NCI-H1092 (cell line): ENCODE measurements around the gene ACAN.

Source experiments
- DNase-seq: peaks from one replicate; lab custom pipeline; 2025; lab: John Stamatoyannopoulos, UW

The ACAN gene

GRCh38 chr15:88878720-88879184 is 75.5 kb downstream of the ACAN start:
- peak; percentile 1 for DNase-seq

- DNase-seq: no peak
Observed at GRCh38 chr15:88880944-88881740, 77.9 kb downstream of the ACAN start.

GRCh38 chr15:88881775-88882174 is 78.5 kb downstream of the ACAN start:
- no peak for DNase-seq

- DNase-seq: no peak
Observed at GRCh38 chr15:88882785-88883184, 79.5 kb downstream of the ACAN start.

GRCh38 chr15:88887068-88887580 is 83.9 kb downstream of the ACAN start:
- DNase-seq: no peak

- no peak for DNase-seq
Observed at GRCh38 chr15:88888719-88889118, 85.5 kb downstream of the ACAN start.

GRCh38 chr15:88890495-88890894 is 87.3 kb downstream of the ACAN start:
- DNase-seq: no peak

GRCh38 chr15:88891540-88892254 is 88.5 kb downstream of the ACAN start:
- DNase-seq: no peak

- no peak for DNase-seq
Observed at GRCh38 chr15:88894348-88894818, 91.1 kb downstream of the ACAN start.

- DNase-seq: no peak
Observed at GRCh38 chr15:88894819-88895767, 91.9 kb downstream of the ACAN start, which contains the start of gene HAPLN3. Gene HAPLN3, minus strand, starts transcription at chr15:88895544. Its CDS starts 8,246 bp downstream, at chr15:88887298.

- DNase-seq: no peak
Observed at GRCh38 chr15:88896333-88897033, 93.2 kb downstream of the ACAN start.

GRCh38 chr15:88897142-88897455 is 93.9 kb downstream of the ACAN start:
- no peak for DNase-seq

GRCh38 chr15:88897456-88898194 is 94.4 kb downstream of the ACAN start:
- DNase-seq: peak; percentile 1

GRCh38 chr15:88898736-88899135 is 95.5 kb downstream of the ACAN start:
- DNase-seq: no peak

- DNase-seq: no peak
Observed at GRCh38 chr15:88899251-88899650, 96.0 kb downstream of the ACAN start.

GRCh38 chr15:88900309-88900981 is 97.2 kb downstream of the ACAN start:
- DNase-seq: no peak

GRCh38 chr15:88900982-88901418 is 97.8 kb downstream of the ACAN start:
- DNase-seq: no peak

- DNase-seq: no peak
Observed at GRCh38 chr15:88901508-88902220, 98.4 kb downstream of the ACAN start.

- no peak for DNase-seq
Observed at GRCh38 chr15:88902221-88902835, 99.1 kb downstream of the ACAN start.
